Prostate gland (tissue), 2 donors: Measurements from ENCODE around the gene COL4A1. TPM values are rescaled to one million over a fixed set of nuclear protein-coding genes. Genes with fewer than 3 reads are reported as not detected.
"Not testable (repeated sequence)": the region's sequence is repeated elsewhere in the genome, so short reads cannot be mapped to it uniquely, and the experiment has no call there.

ENCODE experiments used
- DNase-seq: peaks from one replicate; pipeline ENCODE4 v3.0.0-alpha.2; 2019; ENCODE audit warnings: low spot score
- H3K27ac ChIP-seq, 2 donors: fragments of 200-600 bp; sonication (generic); 2 replicates each; pipeline ENCODE4 v1.5.1; 2017 to 2019
- H3K27me3 ChIP-seq: fragments of 200-600 bp; sonication (generic); replicated peaks from 2 replicates; pipeline ENCODE4 v1.5.1; 2019; ENCODE audit not compliant: insufficient read depth
- H3K36me3 ChIP-seq, 2 donors: fragments of 200-600 bp; sonication (generic); 1 replicate in 1 of 2; 2 replicates in 1 of 2; pipeline versions ENCODE4 v1.5.1 to v1.8.1; 2017 to 2019
- H3K4me1 ChIP-seq: fragments of 200-600 bp; sonication (generic); replicated peaks from 2 replicates; pipeline ENCODE4 v1.5.1; 2019
- H3K4me3 ChIP-seq, 2 donors: fragments of 200-600 bp; sonication (generic); 2 replicates each; pipeline ENCODE4 v1.5.1; 2017 to 2019
- H3K9me3 ChIP-seq: fragments of 200-600 bp; sonication (generic); 2 replicates; pipeline ENCODE4 v1.5.1; 2017
- POLR2A ChIP-seq: fragments of 450-650 bp; IDR thresholded peaks from one replicate; pipeline ENCODE4 v1.6.1; 2016; ENCODE audit warnings: antibody characterized with exemption, mild to moderate bottlenecking
- POLR2AphosphoS5 ChIP-seq: sonication (generic); formaldehyde crosslinking; IDR thresholded peaks from one replicate; pipeline ENCODE4 v1.6.1; 2017; ENCODE audit warnings: antibody characterized with exemption
- WGBS: methylation state at CpG from one replicate; pipeline ENCODE4 v1.1.5; 2018; 5-methylcytosine and 5-hydroxymethylcytosine counted together
- intact Hi-C: fragments of 100-400 bp; cut with DNase I; formaldehyde crosslinking; loops from one replicate; pipeline ENCODE4 v1.14.2; 2022
- total RNA-seq, 2 donors: library from RNA; depleted of rRNA; stranded (reverse); fragments of >200 nt; gene quantifications; one replicate each; pipeline ENCODE4 v1.1.0, GENCODE V29; 2016
- TF ChIP-seq, protein P1 (sequence below), 4 experiments: fragments of 200-600 bp in 2 of 4; fragments of 450-650 bp in 2 of 4; sonication (generic) in 2 of 4; IDR thresholded peaks; 1 replicate in 3 of 4; 2 replicates in 1 of 4; pipeline ENCODE4 v1.5.1; 2016 to 2019; ENCODE audit warnings: antibody characterized with exemption in 4 of 4, mild to moderate bottlenecking in 2 of 4, moderate library complexity in 2 of 4

The COL4A1 gene
- total RNA-seq, 2 donors from 2014 or later, result 37.3 to 132 TPM

GRCh38 chr13:110322126-110322827, 15.3 kb upstream of the COL4A1 start:
- 66% methylated on average over 16 of the region's 16 CpGs for WGBS
- H3K27me3 ChIP-seq, result no peaks in the 10 kb centered on the region
- intact Hi-C loops, result no loop called here
- no peaks in the 10 kb centered on the region for H3K36me3 ChIP-seq
- TF ChIP-seq POLR2AphosphoS5, result no peak
- TF ChIP-seq POLR2A, result no peak
- H3K27ac ChIP-seq, result peak overlapping the region; percentile 19 to 40
- no peaks in the 10 kb centered on the region for H3K9me3 ChIP-seq
- H3K4me3 ChIP-seq, result no peak overlapping the region
- DNase-seq, result no peak
- H3K4me1 ChIP-seq, result no peaks in the 10 kb centered on the region

DNA sequence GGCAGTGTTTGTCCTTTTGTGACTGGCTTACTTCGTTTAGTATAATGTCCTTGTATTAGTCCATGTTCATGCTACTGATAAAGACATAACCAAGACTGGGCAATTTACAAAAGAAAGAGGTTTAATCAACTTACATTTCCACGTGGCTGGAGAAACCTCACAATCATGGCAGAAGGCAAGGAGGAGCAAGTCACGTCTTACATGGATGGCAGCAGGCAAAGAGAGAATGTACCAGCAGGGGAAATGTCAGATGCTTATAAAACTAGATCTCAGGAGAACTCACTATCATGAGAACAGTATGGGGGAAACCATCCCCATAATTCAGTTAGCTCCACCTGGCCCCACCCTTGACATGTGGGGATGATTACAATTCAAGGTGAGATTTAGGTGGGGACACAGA, 14.6 kb upstream of the COL4A1 start:
- H3K27me3 ChIP-seq, DNase-seq, H3K36me3 ChIP-seq, H3K4me3 ChIP-seq, intact Hi-C loops, H3K9me3 ChIP-seq, H3K4me1 ChIP-seq: not testable (repeated sequence)
- 86% methylated on average over 3 of the region's 3 CpGs for WGBS
- H3K27ac ChIP-seq, result peak overlapping the region in 1 of 2 donors; percentile 40

DNA sequence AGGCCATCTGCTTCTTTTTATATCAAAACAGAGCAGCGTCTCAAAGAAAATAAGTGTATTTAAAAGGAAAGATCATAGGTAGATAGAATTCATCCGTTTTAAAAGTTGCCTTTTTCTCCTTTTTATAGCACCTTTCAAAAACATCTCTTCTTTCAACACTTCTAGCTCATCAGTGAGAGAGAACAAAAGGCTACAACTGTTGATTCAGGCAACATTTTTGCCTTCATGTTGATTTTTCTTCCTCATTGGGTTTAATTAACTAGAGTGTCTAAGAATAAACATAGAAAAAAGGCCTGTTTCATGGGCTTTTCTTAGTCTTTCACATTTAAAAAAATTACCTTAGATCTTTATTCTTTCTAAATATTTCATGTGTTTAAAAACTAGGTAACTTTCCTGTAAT, 13.7 kb upstream of the COL4A1 start:
- no peaks in the 10 kb centered on the region for H3K4me1 ChIP-seq
- intact Hi-C loops, result no loop called here
- H3K27me3 ChIP-seq, result no peaks in the 10 kb centered on the region
- H3K27ac ChIP-seq, result peak overlapping the region; percentile 28 to 62
- H3K4me3 ChIP-seq, result no peak overlapping the region
- no peaks in the 10 kb centered on the region for H3K36me3 ChIP-seq
- TF ChIP-seq POLR2A (no peak), POLR2AphosphoS5 (no peak)
- TF ChIP-seq, protein P1, sequence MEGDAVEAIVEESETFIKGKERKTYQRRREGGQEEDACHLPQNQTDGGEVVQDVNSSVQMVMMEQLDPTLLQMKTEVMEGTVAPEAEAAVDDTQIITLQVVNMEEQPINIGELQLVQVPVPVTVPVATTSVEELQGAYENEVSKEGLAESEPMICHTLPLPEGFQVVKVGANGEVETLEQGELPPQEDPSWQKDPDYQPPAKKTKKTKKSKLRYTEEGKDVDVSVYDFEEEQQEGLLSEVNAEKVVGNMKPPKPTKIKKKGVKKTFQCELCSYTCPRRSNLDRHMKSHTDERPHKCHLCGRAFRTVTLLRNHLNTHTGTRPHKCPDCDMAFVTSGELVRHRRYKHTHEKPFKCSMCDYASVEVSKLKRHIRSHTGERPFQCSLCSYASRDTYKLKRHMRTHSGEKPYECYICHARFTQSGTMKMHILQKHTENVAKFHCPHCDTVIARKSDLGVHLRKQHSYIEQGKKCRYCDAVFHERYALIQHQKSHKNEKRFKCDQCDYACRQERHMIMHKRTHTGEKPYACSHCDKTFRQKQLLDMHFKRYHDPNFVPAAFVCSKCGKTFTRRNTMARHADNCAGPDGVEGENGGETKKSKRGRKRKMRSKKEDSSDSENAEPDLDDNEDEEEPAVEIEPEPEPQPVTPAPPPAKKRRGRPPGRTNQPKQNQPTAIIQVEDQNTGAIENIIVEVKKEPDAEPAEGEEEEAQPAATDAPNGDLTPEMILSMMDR (IDR thresholded peaks at IDR 0.05), result no peak
- 16% methylated on average over 2 of the region's 2 CpGs for WGBS
- no peak for DNase-seq
- H3K9me3 ChIP-seq, result no peaks in the 10 kb centered on the region

- H3K27me3 ChIP-seq, result no peaks in the 10 kb centered on the region
- 51% methylated on average over 19 of the region's 19 CpGs for WGBS
- no peaks in the 10 kb centered on the region for H3K9me3 ChIP-seq
- peak overlapping the region; percentile 28 to 62 for H3K27ac ChIP-seq
- no peak overlapping the region for H3K4me3 ChIP-seq
- intact Hi-C loops, result no loop called here
- no peak for DNase-seq
- H3K36me3 ChIP-seq, result no peaks in the 10 kb centered on the region
- no peaks in the 10 kb centered on the region for H3K4me1 ChIP-seq
- TF ChIP-seq POLR2A, result no peak
- TF ChIP-seq, protein P1 (IDR thresholded peaks at IDR 0.05), result no peak
- no peak for TF ChIP-seq POLR2AphosphoS5
Observed at GRCh38 chr13:110319774-110320509, 13.0 kb upstream of the COL4A1 start.

- 85% methylated on average over 4 of the region's 4 CpGs for WGBS
- no peak for DNase-seq
- no peaks in the 10 kb centered on the region for H3K9me3 ChIP-seq
- peak overlapping the region; percentile 28 to 62 for H3K27ac ChIP-seq
- H3K4me1 ChIP-seq, result no peaks in the 10 kb centered on the region
- no peaks in the 10 kb centered on the region for H3K27me3 ChIP-seq
- H3K36me3 ChIP-seq, result no peaks in the 10 kb centered on the region
- TF ChIP-seq POLR2A, result no peak
- no peak for TF ChIP-seq POLR2AphosphoS5
- TF ChIP-seq, protein P1 (IDR thresholded peaks at IDR 0.05), result no peak
- intact Hi-C loops, result no loop called here
- H3K4me3 ChIP-seq, result no peak overlapping the region
Observed at GRCh38 chr13:110319397-110319773, 12.4 kb upstream of the COL4A1 start.

DNA sequence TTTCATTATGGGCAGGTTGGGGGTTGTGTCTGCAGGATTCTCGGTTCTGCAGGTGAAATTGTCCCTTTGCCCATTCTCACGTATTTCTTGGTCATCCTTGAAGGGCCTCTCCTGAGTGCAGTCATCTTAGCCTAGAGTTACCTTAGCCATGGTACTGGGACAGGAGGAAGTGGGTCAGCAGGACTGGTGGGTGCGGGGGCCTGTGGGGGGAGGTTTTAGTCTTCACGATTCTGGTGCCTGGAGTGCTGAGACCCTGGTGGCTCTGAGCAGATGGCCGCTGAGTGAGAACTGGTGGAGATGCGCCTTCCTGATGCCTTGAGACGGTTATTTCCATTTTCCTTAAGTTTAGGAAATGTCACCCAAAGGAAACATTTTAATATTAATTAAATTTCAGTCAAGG, 12.0 kb upstream of the COL4A1 start:
- WGBS, result 83% methylated on average over 7 of the region's 7 CpGs
- Histone ChIP-seq H3K4me3 (no peak overlapping the region), H3K27ac (peak overlapping the region; percentile 30 to 62), H3K9me3 (no peaks in the 10 kb centered on the region), H3K27me3 (no peaks in the 10 kb centered on the region), H3K4me1 (no peaks in the 10 kb centered on the region), H3K36me3 (no peaks in the 10 kb centered on the region)
- intact Hi-C loops, result no loop called here
- DNase-seq, result no peak
- TF ChIP-seq, protein P1 (IDR thresholded peaks at IDR 0.05), result no peak
- TF ChIP-seq POLR2A, result no peak
- no peak for TF ChIP-seq POLR2AphosphoS5
